Mesothelial cell of epicardium (in vitro differentiated cells): Measurements from ENCODE around the gene TTPAL. TPM values are rescaled to one million over a fixed set of nuclear protein-coding genes. Genes with fewer than 3 reads are reported as not detected.

Experiments used
- DNase-seq, 2 experiments: peaks; one replicate each; pipeline ENCODE4 v3.0.0; 2021; ENCODE audit warnings: low spot score in 2 of 2; ENCODE audit not compliant: unreplicated experiment in 2 of 2
- H3K27ac Mint-ChIP-seq: 2 replicates; pipeline ENCODE4 v1.8.0; 2021; ENCODE audit warnings: mixed read lengths
- H3K27me3 Mint-ChIP-seq: 2 replicates; pipeline ENCODE4 v1.8.0; 2021; ENCODE audit warnings: low read depth, mixed read lengths
- H3K36me3 Mint-ChIP-seq: 2 replicates; pipeline ENCODE4 v1.8.0; 2021; ENCODE audit warnings: mixed read lengths
- H3K4me1 Mint-ChIP-seq: 2 replicates; pipeline ENCODE4 v1.8.0; 2021; ENCODE audit warnings: mixed read lengths
- H3K4me3 Mint-ChIP-seq: 2 replicates; pipeline ENCODE4 v1.8.0; 2021; ENCODE audit warnings: mild to moderate bottlenecking, moderate library complexity, mixed read lengths
- H3K9me3 Mint-ChIP-seq: 2 replicates; pipeline ENCODE4 v1.8.0; 2021; ENCODE audit warnings: mixed read lengths
- CTCF ChIP-seq: fragments of 200-600 bp; sonication (generic); IDR thresholded peaks from one replicate; pipeline ENCODE4 v1.5.0; 2021; ENCODE audit warnings: antibody characterized with exemption; ENCODE audit not compliant: unreplicated experiment
- total RNA-seq: library from RNA; stranded (reverse); gene quantifications from 3 replicates; pipeline ENCODE4 v1.2.1, GENCODE V29; 2021

The TTPAL gene
- total RNA-seq, 1 donor from 2014 or later, result 22.5 TPM

GRCh38 chr20:44504402-44505307 is 29.0 kb downstream of the TTPAL start:
- Mint-ChIP-seq H3K27ac (no peak overlapping the region), H3K9me3 (no peaks in the 10 kb centered on the region)

GRCh38 chr20:44509762-44510161 is 34.1 kb downstream of the TTPAL start:
- TF ChIP-seq CTCF, result no peak
- no peaks in the 10 kb centered on the region for H3K27me3 Mint-ChIP-seq
- H3K36me3 Mint-ChIP-seq, result peaks cover 20% of the 10 kb centered on the region

More at GRCh38 chr20:44504402-44505307, 29.0 kb downstream of the TTPAL start:
- H3K36me3 Mint-ChIP-seq, result peaks cover 45% of the 10 kb centered on the region
- no peak overlapping the region for H3K4me3 Mint-ChIP-seq
- no peak for TF ChIP-seq CTCF
- DNase-seq, result no peak
- H3K27me3 Mint-ChIP-seq, result no peaks in the 10 kb centered on the region
- no peaks in the 10 kb centered on the region for H3K4me1 Mint-ChIP-seq

GRCh38 chr20:44513871-44514270 is 38.2 kb downstream of the TTPAL start:
- H3K4me1 Mint-ChIP-seq, result peaks cover 6% of the 10 kb centered on the region
- H3K27me3 Mint-ChIP-seq, result no peaks in the 10 kb centered on the region
- H3K27ac Mint-ChIP-seq, result no peak overlapping the region
- H3K36me3 Mint-ChIP-seq, result peaks cover 8% of the 10 kb centered on the region
- H3K4me3 Mint-ChIP-seq, result no peak overlapping the region
- no peaks in the 10 kb centered on the region for H3K9me3 Mint-ChIP-seq
- no peak for TF ChIP-seq CTCF
- no peak for DNase-seq

More at GRCh38 chr20:44509762-44510161, 34.1 kb downstream of the TTPAL start:
- Mint-ChIP-seq H3K9me3 (no peaks in the 10 kb centered on the region), H3K4me1 (no peaks in the 10 kb centered on the region), H3K27ac (no peak overlapping the region), H3K4me3 (no peak overlapping the region)
- no peak for DNase-seq

GRCh38 chr20:44516491-44516890 is 40.8 kb downstream of the TTPAL start:
- Mint-ChIP-seq H3K4me3 (no peak overlapping the region), H3K27me3 (no peaks in the 10 kb centered on the region), H3K9me3 (no peaks in the 10 kb centered on the region), H3K27ac (no peak overlapping the region), H3K4me1 (peaks cover 22% of the 10 kb centered on the region), H3K36me3 (peaks cover 5% of the 10 kb centered on the region)
- TF ChIP-seq CTCF, result no peak
- no peak for DNase-seq

GRCh38 chr20:44517454-44517853 is 41.8 kb downstream of the TTPAL start:
- Mint-ChIP-seq H3K36me3 (peaks cover 5% of the 10 kb centered on the region), H3K9me3 (no peaks in the 10 kb centered on the region), H3K4me3 (no peak overlapping the region), H3K27me3 (no peaks in the 10 kb centered on the region), H3K27ac (no peak overlapping the region), H3K4me1 (peaks cover 28% of the 10 kb centered on the region)
- no peak for DNase-seq
- TF ChIP-seq CTCF, result no peak
